ENCODE results near the gene INTS4.
"Not testable (repeated sequence)": the region's sequence is repeated elsewhere in the genome, so short reads cannot be mapped to it uniquely, and the experiment has no call there.

Gene INTS4

GRCh38 chr11:77874206-77874605 lies 120.3 kb downstream of the INTS4 start:
- no peak for DNase-seq

GRCh38 chr11:77873345-77873744 lies 121.1 kb downstream of the INTS4 start:
- no peak for DNase-seq

- DNase-seq = no peak
Observed at GRCh38 chr11:77871855-77872254, 122.6 kb downstream of the INTS4 start.

GRCh38 chr11:77868744-77869143 lies 125.7 kb downstream of the INTS4 start:
- no peak for DNase-seq

- DNase-seq = no peak
Observed at GRCh38 chr11:77866336-77866735, 128.1 kb downstream of the INTS4 start.

- no peak for DNase-seq
Observed at GRCh38 chr11:77865805-77866204, 128.7 kb downstream of the INTS4 start.

GRCh38 chr11:77861444-77861843 lies 133.0 kb downstream of the INTS4 start:
- not testable (repeated sequence) for DNase-seq

- not testable (repeated sequence) for DNase-seq
Observed at GRCh38 chr11:77857906-77858457, 136.5 kb downstream of the INTS4 start.

GRCh38 chr11:77854838-77855237 lies 139.6 kb downstream of the INTS4 start:
- no peak for DNase-seq

GRCh38 chr11:77851503-77851902 lies 143.0 kb downstream of the INTS4 start:
- no peak for DNase-seq

GRCh38 chr11:77843700-77844099 lies 150.8 kb downstream of the INTS4 start:
- not testable (repeated sequence) for DNase-seq

GRCh38 chr11:77842441-77843121 lies 151.9 kb downstream of the INTS4 start:
- DNase-seq = no peak

GRCh38 chr11:77833302-77833701 lies 161.2 kb downstream of the INTS4 start:
- DNase-seq = no peak

- DNase-seq = no peak
Observed at GRCh38 chr11:77828926-77829325, 165.5 kb downstream of the INTS4 start.

Measured in right hindlimb (tissue), 1 donor.